Smooth muscle cell of bladder (primary cell): Measurements from ENCODE around the gene KRTAP5-9. TPM values are rescaled to one million over a fixed set of nuclear protein-coding genes. Genes with fewer than 3 reads are reported as not detected.

Experiments
- total RNA-seq: library from RNA; depleted of rRNA; stranded (reverse); fragments of >200 nt; gene quantifications from 2 replicates; pipeline ENCODE4 v1.2.3, GENCODE V29; 2014

Gene KRTAP5-9, protein sequence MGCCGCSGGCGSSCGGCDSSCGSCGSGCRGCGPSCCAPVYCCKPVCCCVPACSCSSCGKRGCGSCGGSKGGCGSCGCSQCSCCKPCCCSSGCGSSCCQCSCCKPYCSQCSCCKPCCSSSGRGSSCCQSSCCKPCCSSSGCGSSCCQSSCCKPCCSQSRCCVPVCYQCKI
- total RNA-seq, result not detected in 2 replicates

DNA sequence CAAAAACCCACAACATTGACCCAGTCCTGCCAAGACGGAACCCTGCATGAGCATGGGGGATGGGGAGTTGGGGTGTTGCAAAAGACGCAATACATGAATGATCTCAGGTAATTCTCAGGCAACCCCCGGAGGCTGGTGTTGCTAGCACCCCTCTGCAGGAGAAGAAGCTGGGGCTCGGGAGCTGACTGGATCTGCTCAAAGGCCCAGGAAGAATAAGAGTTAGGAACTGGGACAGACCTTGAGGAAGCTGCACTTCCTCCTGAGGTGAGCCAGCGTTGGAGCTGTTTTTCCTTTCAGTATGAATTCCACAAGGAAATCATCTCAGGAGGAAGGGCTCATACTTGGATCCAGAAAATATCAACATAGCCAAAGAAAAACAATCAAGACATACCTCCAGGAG is at the start of gene KRTAP5-9:
Gene KRTAP5-9, plus strand, starts transcription at position 301 of the 400 bp plus-strand sequence. CDS start 238 bp downstream, outside the sequence.

DNA sequence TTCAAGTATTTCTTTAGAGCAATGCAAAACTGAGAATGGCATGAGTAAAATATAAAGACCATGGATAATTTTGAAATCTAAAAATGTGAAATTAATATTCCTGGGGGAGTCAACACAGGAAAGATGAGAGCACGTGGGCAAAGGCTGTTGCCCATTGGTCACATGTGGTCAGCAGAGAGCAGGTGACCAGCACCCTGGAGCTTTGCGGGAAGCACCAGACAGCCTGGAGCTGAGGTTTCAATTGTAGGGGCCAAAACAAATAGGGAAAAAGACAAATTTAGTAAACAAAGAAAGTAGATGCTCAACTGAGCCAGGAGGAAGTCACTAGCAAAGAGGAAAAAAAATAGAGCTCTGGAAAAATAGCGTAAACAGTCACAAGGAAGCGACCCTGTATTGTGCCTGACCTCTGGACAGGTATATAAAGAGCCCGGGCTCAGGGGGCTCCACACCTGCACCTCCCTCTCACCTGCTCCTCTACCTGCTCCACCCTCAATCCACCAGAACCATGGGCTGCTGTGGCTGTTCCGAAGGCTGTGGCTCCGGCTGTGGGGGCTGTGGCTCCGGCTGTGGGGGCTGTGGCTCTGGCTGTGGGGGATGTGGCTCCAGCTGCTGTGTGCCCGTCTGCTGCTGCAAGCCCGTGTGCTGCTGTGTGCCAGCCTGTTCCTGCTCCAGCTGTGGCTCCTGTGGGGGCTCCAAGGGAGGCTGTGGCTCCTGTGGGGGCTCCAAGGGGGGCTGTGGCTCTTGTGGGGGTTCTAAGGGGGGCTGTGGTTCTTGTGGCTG is 21.2 kb upstream of the KRTAP5-9 start, which contains the start of gene KRTAP5-7:
Gene KRTAP5-7, plus strand, starts transcription at position 472 of the 780 bp plus-strand sequence. Its CDS starts 34 bp downstream, at position 506.

DNA sequence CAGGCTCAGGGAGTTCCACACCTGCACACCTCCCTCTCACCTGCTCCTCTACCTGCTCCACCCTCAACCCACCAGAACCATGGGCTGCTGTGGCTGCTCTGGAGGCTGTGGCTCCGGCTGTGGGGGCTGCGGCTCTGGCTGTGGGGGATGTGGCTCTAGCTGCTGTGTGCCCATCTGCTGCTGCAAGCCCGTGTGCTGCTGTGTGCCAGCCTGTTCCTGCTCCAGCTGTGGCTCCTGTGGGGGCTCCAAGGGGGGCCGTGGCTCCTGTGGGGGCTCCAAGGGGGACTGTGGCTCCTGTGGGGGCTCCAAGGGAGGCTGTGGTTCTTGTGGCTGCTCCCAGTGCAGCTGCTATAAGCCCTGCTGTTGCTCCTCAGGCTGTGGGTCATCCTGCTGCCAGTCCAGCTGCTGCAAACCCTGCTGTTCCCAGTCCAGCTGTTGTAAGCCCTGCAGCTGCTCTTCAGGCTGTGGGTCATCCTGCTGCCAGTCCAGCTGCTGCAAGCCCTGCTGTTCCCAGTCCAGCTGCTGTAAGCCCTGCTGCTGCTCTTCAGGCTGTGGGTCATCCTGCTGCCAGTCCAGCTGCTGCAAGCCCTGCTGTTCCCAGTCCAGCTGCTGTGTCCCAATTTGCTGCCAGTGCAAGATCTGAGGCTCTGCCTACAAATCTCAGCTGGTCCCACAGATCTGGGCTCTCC is 10.1 kb upstream of the KRTAP5-9 start, which contains the start of gene KRTAP5-8:
Gene KRTAP5-8, plus strand, starts transcription at position 49 of the 689 bp plus-strand sequence. Its CDS starts 31 bp downstream, at position 80.

DNA sequence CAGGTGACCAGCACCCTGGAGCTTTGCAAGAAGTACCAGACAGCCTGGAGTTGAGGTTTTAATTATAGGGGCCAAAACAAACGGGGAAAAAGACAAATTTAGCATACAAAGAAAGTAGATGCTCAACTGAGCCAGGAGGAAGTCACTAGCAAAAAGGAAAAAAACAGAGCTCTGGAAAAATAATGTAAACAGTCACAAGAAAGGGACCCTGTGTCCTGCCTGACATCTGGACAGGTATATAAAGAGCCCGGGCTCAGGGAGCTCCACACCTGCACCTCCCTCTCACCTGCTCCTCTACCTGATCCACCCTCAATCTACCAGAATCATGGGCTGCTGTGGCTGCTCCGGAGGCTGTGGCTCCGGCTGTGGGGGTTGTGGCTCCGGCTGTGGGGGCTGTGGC is 17.0 kb downstream of the KRTAP5-9 start, which contains the start of gene KRTAP5-10:
Gene KRTAP5-10, plus strand, starts transcription at position 301 of the 400 bp plus-strand sequence. Its CDS starts 25 bp downstream, at position 326.

DNA sequence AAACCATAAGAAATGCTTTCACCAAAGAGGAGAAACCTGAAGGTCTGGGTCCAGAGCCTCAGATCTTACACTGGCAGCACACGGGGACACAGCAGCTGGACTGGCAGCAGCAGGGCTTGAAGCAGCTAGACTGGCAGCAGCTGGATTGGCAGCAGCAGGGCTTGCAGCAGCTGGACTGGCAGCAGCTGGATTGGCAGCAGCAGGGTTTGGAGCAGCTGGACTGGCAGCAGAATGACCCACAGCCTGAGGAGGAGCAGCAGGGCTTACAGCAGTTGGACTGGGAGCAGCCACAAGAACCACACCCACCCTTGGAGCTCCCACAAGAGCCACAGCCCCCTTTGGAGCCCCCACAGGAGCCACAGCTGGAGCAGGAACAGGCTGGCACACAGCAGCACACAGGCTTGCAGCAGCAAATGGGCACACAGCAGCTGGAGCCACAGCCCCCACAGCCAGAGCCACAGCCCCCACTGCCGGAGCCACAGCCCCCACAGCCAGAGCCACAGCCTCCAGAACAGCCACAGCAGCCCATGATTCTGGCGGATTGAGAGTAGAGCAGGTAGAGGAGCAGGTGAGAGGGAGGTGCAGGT is 34.2 kb downstream of the KRTAP5-9 start, which contains the start of gene KRTAP5-11:
Gene KRTAP5-11, minus strand, starts transcription at position 567 of the 587 bp plus-strand sequence. Its CDS starts 38 bp downstream, at position 529.

Other genes with a start within 250 kb of the KRTAP5-9 start
- gene DHCR7, start 100.0 kb upstream of the KRTAP5-9 start, total RNA-seq, result 97.8 and 119 TPM in 2 replicates
- gene NADSYN1, start 95.2 kb upstream of the KRTAP5-9 start, total RNA-seq, result 81.9 and 113 TPM in 2 replicates
- not detected in 2 replicates for gene KRTAP5-7, start 21.2 kb upstream of the KRTAP5-9 start, total RNA-seq
- gene KRTAP5-8, start 10.4 kb upstream of the KRTAP5-9 start, total RNA-seq, result not detected in 2 replicates
- not detected in 2 replicates for gene KRTAP5-10, start 17.1 kb downstream of the KRTAP5-9 start, total RNA-seq
- gene KRTAP5-11, start 34.5 kb downstream of the KRTAP5-9 start, total RNA-seq, result not detected in 2 replicates